H9 (cell line): ENCODE results near the gene NEIL1. TPM values are rescaled to one million over a fixed set of nuclear protein-coding genes. Genes with fewer than 3 reads are reported as not detected.
"Not testable (repeated sequence)": the region's sequence is repeated elsewhere in the genome, so short reads cannot be mapped to it uniquely, and the experiment has no call there.

ENCODE experiments used
- DNase-seq: peaks from one replicate; pipeline ENCODE4 v3.0.0-alpha.2; 2017
- H2AFZ ChIP-seq: one replicate; pipeline ENCODE4 v1.6.1; 2013; ENCODE audit warnings: mild to moderate bottlenecking, low read length, control low read depth, moderate library complexity
- H2AK5ac ChIP-seq: 2 replicates; pipeline ENCODE4 v1.6.1; 2013; ENCODE audit warnings: low read length, control low read depth, mixed read lengths; ENCODE audit not compliant: insufficient read length
- H2BK120ac ChIP-seq: one replicate; pipeline ENCODE4 v1.6.1; 2013; ENCODE audit warnings: low read depth, mild to moderate bottlenecking, low read length, control low read depth, inconsistent platforms; ENCODE audit not compliant: poor library complexity, severe bottlenecking
- H2BK12ac ChIP-seq: 2 replicates; pipeline ENCODE4 v1.6.1; 2013; ENCODE audit warnings: low read length, control low read depth, mixed read lengths, low read depth; ENCODE audit not compliant: insufficient read length
- H2BK15ac ChIP-seq: 2 replicates; pipeline ENCODE4 v1.6.1; 2013; ENCODE audit warnings: low read depth, low read length, control low read depth
- H2BK20ac ChIP-seq: one replicate; pipeline ENCODE4 v1.6.1; 2013; ENCODE audit warnings: low read depth, mild to moderate bottlenecking, low read length, control low read depth, inconsistent platforms; ENCODE audit not compliant: poor library complexity, severe bottlenecking
- H2BK5ac ChIP-seq: 2 replicates; pipeline ENCODE4 v1.6.1; 2013; ENCODE audit warnings: low read length, control low read depth, mixed read lengths; ENCODE audit not compliant: insufficient read length
- H3K14ac ChIP-seq: 2 replicates; pipeline ENCODE4 v1.6.1; 2013; ENCODE audit warnings: low read length, control low read depth; ENCODE audit not compliant: insufficient read depth
- H3K18ac ChIP-seq: 2 replicates; pipeline ENCODE4 v1.6.1; 2013; ENCODE audit warnings: low read depth, mild to moderate bottlenecking, mixed read lengths, low read length, control low read depth; ENCODE audit not compliant: insufficient read length
- H3K23ac ChIP-seq: 2 replicates; pipeline ENCODE4 v1.6.1; 2013; ENCODE audit warnings: low read length, control low read depth, mixed read lengths, low read depth; ENCODE audit not compliant: insufficient read length
- H3K23me2 ChIP-seq: 2 replicates; pipeline ENCODE4 v1.6.1; 2013; ENCODE audit warnings: low read depth, mild to moderate bottlenecking, mixed read lengths, low read length, control low read depth; ENCODE audit not compliant: insufficient read length, poor library complexity, severe bottlenecking
- H3K27ac ChIP-seq: 2 replicates; pipeline ENCODE4 v1.5.1; 2013; ENCODE audit warnings: low read length, control low read depth, mixed read lengths, low read depth; ENCODE audit not compliant: insufficient read length
- H3K27me3 ChIP-seq: 2 replicates; pipeline ENCODE4 v1.6.1; 2013; ENCODE audit warnings: low read length, control low read depth, inconsistent platforms; ENCODE audit not compliant: insufficient read depth
- H3K4ac ChIP-seq: 2 replicates; pipeline ENCODE4 v1.6.1; 2013; ENCODE audit warnings: low read depth, mild to moderate bottlenecking, control low read depth, inconsistent platforms, low read length, moderate library complexity
- H3K4me1 ChIP-seq: 2 replicates; pipeline ENCODE4 v1.6.1; 2013; ENCODE audit warnings: low read length, control low read depth, inconsistent platforms; ENCODE audit not compliant: insufficient read depth
- H3K4me2 ChIP-seq: 2 replicates; pipeline ENCODE4 v1.6.1; 2013; ENCODE audit warnings: low read length, control low read depth, mixed read lengths; ENCODE audit not compliant: insufficient read length, insufficient read depth
- H3K56ac ChIP-seq: 2 replicates; pipeline ENCODE4 v1.6.1; 2013; ENCODE audit warnings: low read depth, mild to moderate bottlenecking, mixed read lengths, low read length, control low read depth; ENCODE audit not compliant: insufficient read length
- H3K79me1 ChIP-seq: 2 replicates; pipeline ENCODE4 v1.6.1; 2013; ENCODE audit warnings: low read depth, mild to moderate bottlenecking, moderate library complexity, low read length, control low read depth, inconsistent platforms; ENCODE audit not compliant: insufficient read depth, poor library complexity, severe bottlenecking
- H3K79me2 ChIP-seq: 2 replicates; pipeline ENCODE4 v1.6.1; 2013; ENCODE audit warnings: low read length, control low read depth, inconsistent platforms; ENCODE audit not compliant: insufficient read depth
- H3K9ac ChIP-seq: 2 replicates; pipeline ENCODE4 v1.6.1; 2013; ENCODE audit warnings: low read length, control low read depth, mixed read lengths; ENCODE audit not compliant: insufficient read length; ENCODE audit errors: extremely low read depth
- H3K9me3 ChIP-seq: one replicate; pipeline ENCODE4 v1.6.1; 2013; ENCODE audit warnings: low read depth, low read length, inconsistent platforms; ENCODE audit not compliant: control insufficient read depth
- H3T11ph ChIP-seq: one replicate; pipeline ENCODE4 v1.6.1; 2013; ENCODE audit warnings: mild to moderate bottlenecking, low read length, control low read depth, inconsistent platforms
- H4K20me1 ChIP-seq: one replicate; pipeline ENCODE4 v1.6.1; 2013; ENCODE audit not compliant: control insufficient read depth, insufficient read length, insufficient read depth
- H4K5ac ChIP-seq: 2 replicates; pipeline ENCODE4 v1.6.1; 2013; ENCODE audit warnings: low read depth, mild to moderate bottlenecking, mixed read lengths, low read length, control low read depth; ENCODE audit not compliant: insufficient read length
- H4K8ac ChIP-seq: replicated peaks from 2 replicates; pipeline ENCODE4 v1.6.1; 2013; ENCODE audit warnings: low read length, control low read depth, mixed read lengths, low read depth; ENCODE audit not compliant: insufficient read length
- H4K91ac ChIP-seq: 2 replicates; pipeline ENCODE4 v1.6.1; 2013; ENCODE audit warnings: low read depth, mild to moderate bottlenecking, moderate library complexity, mixed read lengths, low read length, control low read depth; ENCODE audit not compliant: insufficient read length
- H3K27ac Mint-ChIP-seq, 3 experiments: 2 replicates in 2 of 3; 3 replicates in 1 of 3; pipeline ENCODE4 v1.8.0; 2020 to 2021; ENCODE audit warnings: mixed read lengths in 3 of 3, mild to moderate bottlenecking in 1 of 3, moderate library complexity in 1 of 3
- H3K27me3 Mint-ChIP-seq: 2 replicates; pipeline ENCODE4 v1.8.0; 2021; ENCODE audit warnings: low read depth, mild to moderate bottlenecking, moderate library complexity, mixed read lengths
- H3K36me3 Mint-ChIP-seq, 3 experiments: 2 replicates in 2 of 3; 3 replicates in 1 of 3; pipeline ENCODE4 v1.8.0; 2020 to 2021; ENCODE audit warnings: low read depth in 3 of 3, mixed read lengths in 3 of 3; ENCODE audit not compliant: insufficient read depth in 1 of 3
- H3K4me1 Mint-ChIP-seq, 2 experiments: 2 replicates each; pipeline ENCODE4 v1.8.0; 2020; ENCODE audit warnings: mixed read lengths in 2 of 2
- H3K4me3 Mint-ChIP-seq, 2 experiments: 2 replicates in 1 of 2; 3 replicates in 1 of 2; pipeline ENCODE4 v1.8.0; 2020 to 2021; ENCODE audit warnings: mild to moderate bottlenecking in 2 of 2, mixed read lengths in 2 of 2, moderate library complexity in 1 of 2
- H3K9me3 Mint-ChIP-seq, 2 experiments: 2 replicates in 1 of 2; 3 replicates in 1 of 2; pipeline ENCODE4 v1.8.0; 2020; ENCODE audit warnings: mild to moderate bottlenecking in 2 of 2, mixed read lengths in 2 of 2, moderate library complexity in 1 of 2
- WGBS: extraction: QIAGEN DNeasy Blood & Tissue Kit; methylation state at CpG from one replicate; pipeline ENCODE4 v1.1.7; 2013; ENCODE audit warnings: missing lambda C conversion rate, low lambda C conversion rate, mixed read lengths; ENCODE audit not compliant: insufficient read length; ENCODE audit errors: extremely low coverage; 5-methylcytosine and 5-hydroxymethylcytosine counted together
- total RNA-seq: library from RNA; stranded (reverse); gene quantifications from 2 replicates; pipeline ENCODE4 v1.2.1, GENCODE V29; 2021
- TF ChIP-seq, protein P1 (sequence below): fragments of 200-600 bp; sonication (generic); conservative IDR thresholded peaks from 3 replicates; pipeline ENCODE4 v1.8.0; 2021; ENCODE audit warnings: antibody characterized with exemption, mild to moderate bottlenecking

Gene NEIL1
- total RNA-seq, 1 experiment from 2014 or later, result 16.5 TPM

DNA sequence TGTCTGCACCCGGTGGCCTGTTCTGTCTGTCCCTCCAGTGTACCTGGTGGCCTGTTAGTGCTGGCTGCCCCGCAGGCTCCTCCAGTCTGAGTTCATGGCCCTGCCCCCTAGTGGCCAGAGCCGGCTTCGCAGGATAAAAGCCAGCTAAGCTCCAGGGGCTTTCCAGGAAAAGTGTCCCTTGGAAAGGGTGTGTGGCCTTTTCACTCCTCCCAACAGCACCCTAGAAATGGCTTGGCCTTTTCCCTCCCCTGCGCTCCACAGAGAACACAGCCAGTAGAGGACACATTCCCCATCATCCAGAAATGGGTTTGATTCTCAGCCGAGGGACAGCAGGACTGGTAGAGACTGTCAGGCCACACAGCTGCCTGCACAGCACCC, 47.5 kb upstream of the NEIL1 start:
- H3K4ac ChIP-seq, H3K9ac ChIP-seq, H3K79me2 ChIP-seq, H3T11ph ChIP-seq, H4K8ac ChIP-seq, H3K9me3 ChIP-seq, H3K4me2 ChIP-seq, H2BK20ac ChIP-seq, H3K4me1 Mint-ChIP-seq, H3K14ac ChIP-seq, H2BK12ac ChIP-seq, H2AK5ac ChIP-seq, H3K79me1 ChIP-seq, H2BK15ac ChIP-seq, H3K23ac ChIP-seq, H3K56ac ChIP-seq, H3K27me3 Mint-ChIP-seq, H2BK120ac ChIP-seq, H4K91ac ChIP-seq, H3K4me1 ChIP-seq, H3K9me3 Mint-ChIP-seq, H2AFZ ChIP-seq, H3K23me2 ChIP-seq, H3K27me3 ChIP-seq, H4K5ac ChIP-seq, H3K18ac ChIP-seq, H3K4me3 Mint-ChIP-seq, H3K27ac ChIP-seq, H3K36me3 Mint-ChIP-seq, H2BK5ac ChIP-seq, H4K20me1 ChIP-seq, DNase-seq: not testable (repeated sequence)
- peak overlapping the region in 1 of 3 experiments; percentile 79; a peak in 1 of 7 replicates for H3K27ac Mint-ChIP-seq
- TF ChIP-seq, protein P1, sequence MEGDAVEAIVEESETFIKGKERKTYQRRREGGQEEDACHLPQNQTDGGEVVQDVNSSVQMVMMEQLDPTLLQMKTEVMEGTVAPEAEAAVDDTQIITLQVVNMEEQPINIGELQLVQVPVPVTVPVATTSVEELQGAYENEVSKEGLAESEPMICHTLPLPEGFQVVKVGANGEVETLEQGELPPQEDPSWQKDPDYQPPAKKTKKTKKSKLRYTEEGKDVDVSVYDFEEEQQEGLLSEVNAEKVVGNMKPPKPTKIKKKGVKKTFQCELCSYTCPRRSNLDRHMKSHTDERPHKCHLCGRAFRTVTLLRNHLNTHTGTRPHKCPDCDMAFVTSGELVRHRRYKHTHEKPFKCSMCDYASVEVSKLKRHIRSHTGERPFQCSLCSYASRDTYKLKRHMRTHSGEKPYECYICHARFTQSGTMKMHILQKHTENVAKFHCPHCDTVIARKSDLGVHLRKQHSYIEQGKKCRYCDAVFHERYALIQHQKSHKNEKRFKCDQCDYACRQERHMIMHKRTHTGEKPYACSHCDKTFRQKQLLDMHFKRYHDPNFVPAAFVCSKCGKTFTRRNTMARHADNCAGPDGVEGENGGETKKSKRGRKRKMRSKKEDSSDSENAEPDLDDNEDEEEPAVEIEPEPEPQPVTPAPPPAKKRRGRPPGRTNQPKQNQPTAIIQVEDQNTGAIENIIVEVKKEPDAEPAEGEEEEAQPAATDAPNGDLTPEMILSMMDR, result peak; percentile 67
- WGBS, result no CpG with 5 or more reads among the region's 6 CpGs

DNA sequence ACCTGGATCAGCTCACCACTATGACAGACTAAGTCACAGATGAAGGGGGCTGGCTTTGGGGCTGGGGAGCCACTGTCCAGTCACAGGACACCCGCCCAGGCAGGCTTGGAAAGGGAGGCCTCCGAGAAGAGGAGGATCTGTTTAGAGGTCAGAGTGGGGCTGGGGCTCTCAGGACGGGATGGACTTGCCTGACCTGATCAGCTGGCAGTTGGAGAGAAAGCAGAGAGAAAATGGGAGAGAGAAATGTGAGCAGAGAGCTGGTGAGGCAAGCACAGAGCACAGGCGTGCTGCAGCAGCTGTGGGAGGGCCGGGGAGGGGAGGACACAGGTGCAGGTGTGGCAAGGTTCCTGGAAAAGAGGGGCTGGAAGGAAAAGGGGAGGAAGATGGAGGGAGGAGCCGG, 46.8 kb upstream of the NEIL1 start:
- not testable (repeated sequence) for H3K4me3 Mint-ChIP-seq, H4K5ac ChIP-seq, H4K91ac ChIP-seq, DNase-seq, H2BK120ac ChIP-seq, H3K79me2 ChIP-seq, H3K4me1 Mint-ChIP-seq, H3K36me3 Mint-ChIP-seq, H3K9me3 Mint-ChIP-seq, H3K4ac ChIP-seq, H3K23ac ChIP-seq, H4K20me1 ChIP-seq, H3K14ac ChIP-seq, H3K4me2 ChIP-seq, H3K9me3 ChIP-seq, H2BK5ac ChIP-seq, H3K9ac ChIP-seq, H3K27me3 Mint-ChIP-seq, H4K8ac ChIP-seq, H2BK15ac ChIP-seq, H3K23me2 ChIP-seq, H2BK12ac ChIP-seq, H3K4me1 ChIP-seq, H3K27me3 ChIP-seq, H2AK5ac ChIP-seq, H3K18ac ChIP-seq, H3K27ac ChIP-seq, H2AFZ ChIP-seq, H3K56ac ChIP-seq, H2BK20ac ChIP-seq, H3K79me1 ChIP-seq, H3T11ph ChIP-seq
- WGBS, result no CpG with 5 or more reads among the region's 6 CpGs
- H3K27ac Mint-ChIP-seq, result peak overlapping the region in 2 of 3 experiments; percentile 41 to 76; a peak in 2 of 7 replicates
